Measurements from ENCODE around the gene DCUN1D2. TPM values are rescaled to one million over a fixed set of nuclear protein-coding genes. Genes with fewer than 3 reads are reported as not detected.
A peak's percentile ranks its signal among the peaks of the same experiment; 100 is the strongest.

Gene DCUN1D2
- total and polyA plus RNA-seq, 12 donors = 40.9 to 307 (median 219) TPM

GRCh38 chr13:113419531-113420193, 70.8 kb downstream of the DCUN1D2 start:
- no peak overlapping the region for H3K4me3 ChIP-seq
- no peak overlapping the region for H3K27ac ChIP-seq
- intact Hi-C loops (cut with DNase I) = no loop called here
- H3K36me3 ChIP-seq = peaks cover 0 to 49% (median 3%) of the 10 kb centered on the region in 9 donors
- peaks cover 0 to 7% (median 0%) of the 10 kb centered on the region in 9 donors for H3K4me1 ChIP-seq
- H3K27me3 ChIP-seq = no peaks in the 10 kb centered on the region
- H3K9me3 ChIP-seq = no peaks in the 10 kb centered on the region
- TF ChIP-seq, protein P1, sequence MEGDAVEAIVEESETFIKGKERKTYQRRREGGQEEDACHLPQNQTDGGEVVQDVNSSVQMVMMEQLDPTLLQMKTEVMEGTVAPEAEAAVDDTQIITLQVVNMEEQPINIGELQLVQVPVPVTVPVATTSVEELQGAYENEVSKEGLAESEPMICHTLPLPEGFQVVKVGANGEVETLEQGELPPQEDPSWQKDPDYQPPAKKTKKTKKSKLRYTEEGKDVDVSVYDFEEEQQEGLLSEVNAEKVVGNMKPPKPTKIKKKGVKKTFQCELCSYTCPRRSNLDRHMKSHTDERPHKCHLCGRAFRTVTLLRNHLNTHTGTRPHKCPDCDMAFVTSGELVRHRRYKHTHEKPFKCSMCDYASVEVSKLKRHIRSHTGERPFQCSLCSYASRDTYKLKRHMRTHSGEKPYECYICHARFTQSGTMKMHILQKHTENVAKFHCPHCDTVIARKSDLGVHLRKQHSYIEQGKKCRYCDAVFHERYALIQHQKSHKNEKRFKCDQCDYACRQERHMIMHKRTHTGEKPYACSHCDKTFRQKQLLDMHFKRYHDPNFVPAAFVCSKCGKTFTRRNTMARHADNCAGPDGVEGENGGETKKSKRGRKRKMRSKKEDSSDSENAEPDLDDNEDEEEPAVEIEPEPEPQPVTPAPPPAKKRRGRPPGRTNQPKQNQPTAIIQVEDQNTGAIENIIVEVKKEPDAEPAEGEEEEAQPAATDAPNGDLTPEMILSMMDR (IDR thresholded peaks at IDR 0.05) = no peak
- 93 to 95% methylated on average over 18 of the region's 18 CpGs for WGBS, 2 donors
- DNase-seq (no peak), ATAC-seq (no peak)

DNA sequence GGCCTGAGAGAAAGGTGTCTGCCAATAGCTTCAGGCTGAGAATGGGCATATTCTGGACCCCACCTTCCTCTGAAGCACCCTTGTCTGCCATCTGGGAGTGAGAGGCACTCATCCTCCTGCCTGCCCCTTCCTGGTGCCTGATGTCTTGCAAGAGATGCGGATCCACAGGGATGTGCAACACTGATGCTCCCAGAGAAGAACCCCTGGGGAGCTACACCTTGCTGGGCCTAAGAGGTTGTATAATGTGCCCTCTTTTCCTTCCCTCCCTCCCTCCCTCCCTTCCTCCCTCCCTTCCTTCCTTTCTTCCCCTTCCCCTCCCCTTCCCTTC, 71.8 kb downstream of the DCUN1D2 start:
- Histone ChIP-seq H3K36me3 (peaks cover 0 to 40% (median 3%) of the 10 kb centered on the region in 9 donors), H3K9me3 (no peaks in the 10 kb centered on the region), H3K27me3 (no peaks in the 10 kb centered on the region), H3K4me1 (peaks cover 0 to 16% (median 8%) of the 10 kb centered on the region in 9 donors), H3K4me3 (no peak overlapping the region), H3K27ac (no peak overlapping the region)
- WGBS, 2 donors = 89 to 95% methylated on average over 1 of the region's 1 CpG
- ATAC-seq (no peak), DNase-seq (no peak)
- intact Hi-C loops (cut with DNase I) = no loop called here
- TF ChIP-seq, protein P1 (IDR thresholded peaks at IDR 0.05) = no peak

DNA sequence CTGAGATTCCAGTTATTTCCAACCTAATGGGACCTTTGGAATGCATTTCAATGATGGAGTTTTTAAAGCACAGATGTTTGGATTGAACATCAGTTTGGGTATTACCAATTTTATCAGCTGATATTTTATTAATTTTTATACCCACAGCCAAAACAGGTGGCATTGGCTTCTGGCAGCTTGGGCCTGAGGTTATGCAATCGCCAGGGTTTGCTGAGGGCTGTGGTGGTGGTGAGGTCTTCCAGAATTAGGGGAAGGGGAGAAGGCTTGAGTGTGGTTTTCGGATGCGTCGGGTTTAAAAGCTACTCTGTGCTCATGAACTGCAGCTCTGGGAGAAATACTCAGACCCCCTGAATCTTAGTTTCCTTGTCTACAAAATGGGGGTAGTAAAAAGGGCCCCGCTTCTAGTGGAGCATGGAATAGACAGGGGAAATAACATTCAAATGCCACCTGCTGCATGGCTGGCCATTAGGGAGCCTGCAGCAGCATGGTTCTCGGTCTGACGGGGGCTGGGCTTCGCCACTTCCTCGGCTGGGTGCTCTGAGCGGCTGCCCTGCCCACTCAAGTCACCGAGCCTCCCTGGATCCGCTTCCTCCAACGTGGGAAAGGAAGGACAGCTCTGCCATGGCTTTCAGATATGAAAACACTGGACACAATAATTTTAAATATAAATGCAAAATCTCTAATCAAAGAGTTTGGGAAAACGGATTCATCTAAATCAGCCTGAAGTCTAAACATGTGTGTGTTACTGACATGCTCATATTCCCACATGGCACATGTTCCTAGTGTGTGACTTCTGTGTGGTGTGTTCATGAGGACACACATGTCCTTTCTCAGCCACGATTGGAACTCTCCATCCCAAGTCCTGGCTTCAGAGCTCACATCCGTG, 72.4 kb downstream of the DCUN1D2 start:
- peak overlapping the region in 1 of 10 donors; percentile 43 for H3K27ac ChIP-seq
- H3K4me3 ChIP-seq = no peak overlapping the region
- intact Hi-C loops (cut with DNase I) = no loop called here

More for the DNA sequence above, 72.4 kb downstream of the DCUN1D2 start:
- ATAC-seq (no peak), DNase-seq (no peak)
- H3K4me1 ChIP-seq = peaks cover 0 to 21% (median 10%) of the 10 kb centered on the region in 9 donors
- no peaks in the 10 kb centered on the region for H3K9me3 ChIP-seq
- WGBS, 2 donors = 56 to 58% methylated on average over 16 of the region's 16 CpGs
- TF ChIP-seq, protein P1 (IDR thresholded peaks at IDR 0.05) = no peak
- H3K27me3 ChIP-seq = no peaks in the 10 kb centered on the region
- H3K36me3 ChIP-seq = peaks cover 0 to 34% (median 3%) of the 10 kb centered on the region in 9 donors

Measured in heart right ventricle (tissue), 16 donors.